Measurements from ENCODE around the gene PPP4R4. TPM values are rescaled to one million over a fixed set of nuclear protein-coding genes. Genes with fewer than 3 reads are reported as not detected.

Gene PPP4R4
- total RNA-seq, 1 experiment from 2014 or later, result 1.1 TPM

DNA sequence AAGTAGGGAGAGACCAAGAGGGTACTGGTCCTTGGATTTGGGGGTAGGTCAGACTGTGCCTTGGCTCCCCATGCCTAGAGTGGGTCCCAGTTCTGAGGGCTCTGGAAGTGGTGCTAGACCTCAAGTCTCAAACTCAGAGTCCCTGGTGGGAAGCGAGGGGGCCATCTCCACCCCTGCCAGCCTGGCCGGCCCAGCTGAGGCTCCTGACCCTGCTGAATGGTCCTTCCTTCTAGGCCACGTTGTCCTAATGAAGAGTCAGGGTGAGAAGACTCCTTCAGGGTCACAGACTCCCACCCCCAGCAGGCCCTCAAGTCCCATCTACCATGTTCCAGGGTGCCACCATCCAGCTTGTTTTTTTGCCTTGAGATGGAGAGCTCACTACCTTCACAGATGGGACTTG is 136.1 kb downstream of the PPP4R4 start:
- intact Hi-C loops (cut with micrococcal nuclease; ENCODE audit: unreplicated experiment), result no loop called here
- no peak for DNase-seq (ENCODE audit: low read depth, low spot score)

DNA sequence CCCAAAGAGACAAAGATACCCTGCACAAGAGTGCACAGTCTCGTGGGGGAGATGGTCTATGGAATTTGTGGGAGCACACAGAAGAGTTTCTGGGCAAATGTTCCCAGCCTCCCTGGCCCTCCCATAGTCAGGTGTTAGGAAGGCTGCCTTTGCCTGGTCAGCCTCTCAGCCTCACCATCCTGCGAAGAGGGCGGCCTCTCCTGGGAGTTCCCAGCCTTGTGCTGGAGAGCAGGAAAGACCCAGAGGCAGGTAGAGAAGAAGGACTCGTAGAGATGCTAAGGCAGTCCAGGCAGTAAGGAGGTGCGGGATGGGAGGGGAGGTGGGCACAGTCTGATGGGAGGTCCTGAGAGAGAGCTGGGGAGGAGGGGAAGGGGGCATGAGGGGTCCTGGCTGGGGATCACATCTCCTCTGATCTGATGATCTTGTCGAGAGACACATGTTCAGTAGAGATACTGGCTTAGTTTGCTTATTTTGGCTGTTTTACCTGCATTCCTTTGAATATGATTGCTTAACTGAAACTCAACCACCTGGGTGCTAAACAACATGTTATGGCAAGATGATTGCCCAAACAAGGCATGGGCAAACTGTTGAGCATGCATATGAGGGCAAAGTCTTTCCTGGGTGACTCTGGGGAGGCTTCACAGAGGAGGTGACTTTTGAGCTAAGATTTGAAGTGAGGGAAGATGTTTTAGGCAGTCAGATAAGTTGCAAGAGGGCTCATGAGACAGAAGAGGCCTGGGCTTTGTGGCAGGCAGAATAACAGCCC is 138.5 kb downstream of the PPP4R4 start:
- in situ Hi-C loops (cut with HindIII; ENCODE audit: low pct_unique_long_range_greater_than_20kb, low sequenced_read_pairs) (no loop called here), intact Hi-C loops (cut with micrococcal nuclease; ENCODE audit: unreplicated experiment) (no loop called here)
- Histone ChIP-seq H3K9me3 (ENCODE audit: control insufficient read depth, insufficient read depth, low read depth, low read length) (no peaks in the 10 kb centered on the region), H3K27me3 (ENCODE audit: control insufficient read depth, insufficient read depth, low read length) (no peaks in the 10 kb centered on the region), H3K4me1 (ENCODE audit: control insufficient read depth, insufficient read depth, low read length) (no peaks in the 10 kb centered on the region), H3K4me3 (ENCODE audit: low read depth in 2 of 2, low read length in 2 of 2) (no peak overlapping the region), H3K36me3 (ENCODE audit: control insufficient read depth, insufficient read depth, low read length) (no peaks in the 10 kb centered on the region), H3K27ac (ENCODE audit: low read length) (no peak overlapping the region)
- TF ChIP-seq SIN3A (IDR thresholded peaks at IDR 0.05; ENCODE audit: borderline replicate concordance, insufficient read depth, low read depth, low read length), result no peak
- TF ChIP-seq, protein P1, sequence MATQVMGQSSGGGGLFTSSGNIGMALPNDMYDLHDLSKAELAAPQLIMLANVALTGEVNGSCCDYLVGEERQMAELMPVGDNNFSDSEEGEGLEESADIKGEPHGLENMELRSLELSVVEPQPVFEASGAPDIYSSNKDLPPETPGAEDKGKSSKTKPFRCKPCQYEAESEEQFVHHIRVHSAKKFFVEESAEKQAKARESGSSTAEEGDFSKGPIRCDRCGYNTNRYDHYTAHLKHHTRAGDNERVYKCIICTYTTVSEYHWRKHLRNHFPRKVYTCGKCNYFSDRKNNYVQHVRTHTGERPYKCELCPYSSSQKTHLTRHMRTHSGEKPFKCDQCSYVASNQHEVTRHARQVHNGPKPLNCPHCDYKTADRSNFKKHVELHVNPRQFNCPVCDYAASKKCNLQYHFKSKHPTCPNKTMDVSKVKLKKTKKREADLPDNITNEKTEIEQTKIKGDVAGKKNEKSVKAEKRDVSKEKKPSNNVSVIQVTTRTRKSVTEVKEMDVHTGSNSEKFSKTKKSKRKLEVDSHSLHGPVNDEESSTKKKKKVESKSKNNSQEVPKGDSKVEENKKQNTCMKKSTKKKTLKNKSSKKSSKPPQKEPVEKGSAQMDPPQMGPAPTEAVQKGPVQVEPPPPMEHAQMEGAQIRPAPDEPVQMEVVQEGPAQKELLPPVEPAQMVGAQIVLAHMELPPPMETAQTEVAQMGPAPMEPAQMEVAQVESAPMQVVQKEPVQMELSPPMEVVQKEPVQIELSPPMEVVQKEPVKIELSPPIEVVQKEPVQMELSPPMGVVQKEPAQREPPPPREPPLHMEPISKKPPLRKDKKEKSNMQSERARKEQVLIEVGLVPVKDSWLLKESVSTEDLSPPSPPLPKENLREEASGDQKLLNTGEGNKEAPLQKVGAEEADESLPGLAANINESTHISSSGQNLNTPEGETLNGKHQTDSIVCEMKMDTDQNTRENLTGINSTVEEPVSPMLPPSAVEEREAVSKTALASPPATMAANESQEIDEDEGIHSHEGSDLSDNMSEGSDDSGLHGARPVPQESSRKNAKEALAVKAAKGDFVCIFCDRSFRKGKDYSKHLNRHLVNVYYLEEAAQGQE (IDR thresholded peaks at IDR 0.05; ENCODE audit: insufficient read depth in 1 of 2, low read depth in 2 of 2, low read length in 1 of 2), result no peak
- TF ChIP-seq TCF7L2 (IDR thresholded peaks at IDR 0.05; ENCODE audit: low read depth, low read length), result no peak
- no peak for TF ChIP-seq CTCF (IDR thresholded peaks at IDR 0.05)
- no peak for TF ChIP-seq POLR2AphosphoS5 (IDR thresholded peaks at IDR 0.05; ENCODE audit: low read depth, low read length)
- BruUV-seq (replicated peaks), result no TSS peak
- CTCF ChIA-PET, result no interaction called here
- ATAC-seq (no peak), DNase-seq (ENCODE audit: low read depth, low spot score) (no peak)
- POLR2A ChIA-PET, result no interaction called here

More for the DNA sequence above, 136.1 kb downstream of the PPP4R4 start:
- in situ Hi-C loops (cut with HindIII; ENCODE audit: low pct_unique_long_range_greater_than_20kb, low sequenced_read_pairs), result no loop called here
- H3K27me3 ChIP-seq (ENCODE audit: control insufficient read depth, insufficient read depth, low read length), result no peaks in the 10 kb centered on the region
- no peaks in the 10 kb centered on the region for H3K36me3 ChIP-seq (ENCODE audit: control insufficient read depth, insufficient read depth, low read length)
- H3K4me3 ChIP-seq (ENCODE audit: low read depth in 2 of 2, low read length in 2 of 2), result no peak overlapping the region
- no peak overlapping the region for H3K27ac ChIP-seq (ENCODE audit: low read length)
- TF ChIP-seq SIN3A (IDR thresholded peaks at IDR 0.05; ENCODE audit: borderline replicate concordance, insufficient read depth, low read depth, low read length), result no peak
- ChIA-PET CTCF (no interaction called here), POLR2A (no interaction called here)
- H3K9me3 ChIP-seq (ENCODE audit: control insufficient read depth, insufficient read depth, low read depth, low read length), result no peaks in the 10 kb centered on the region
- H3K4me1 ChIP-seq (ENCODE audit: control insufficient read depth, insufficient read depth, low read length), result no peaks in the 10 kb centered on the region
- no peak for ATAC-seq
- BruUV-seq (replicated peaks), result no TSS peak

GRCh38 chr14:94313991-94314655 is 140.0 kb downstream of the PPP4R4 start:
- H3K9me3 ChIP-seq (ENCODE audit: control insufficient read depth, insufficient read depth, low read depth, low read length), result no peaks in the 10 kb centered on the region
- no peak for ATAC-seq
- H3K27me3 ChIP-seq (ENCODE audit: control insufficient read depth, insufficient read depth, low read length), result no peaks in the 10 kb centered on the region
- TF ChIP-seq, protein P1 (IDR thresholded peaks at IDR 0.05; ENCODE audit: insufficient read depth in 1 of 2, low read depth in 2 of 2, low read length in 1 of 2), result no peak
- TF ChIP-seq TCF7L2 (IDR thresholded peaks at IDR 0.05; ENCODE audit: low read depth, low read length) (no peak), CTCF (IDR thresholded peaks at IDR 0.05) (no peak), POLR2AphosphoS5 (IDR thresholded peaks at IDR 0.05; ENCODE audit: low read depth, low read length) (no peak), SIN3A (IDR thresholded peaks at IDR 0.05; ENCODE audit: borderline replicate concordance, insufficient read depth, low read depth, low read length) (no peak)
- no peak for DNase-seq (ENCODE audit: low read depth, low spot score)
- H3K4me1 ChIP-seq (ENCODE audit: control insufficient read depth, insufficient read depth, low read length), result no peaks in the 10 kb centered on the region
- H3K4me3 ChIP-seq (ENCODE audit: low read depth in 2 of 2, low read length in 2 of 2), result no peak overlapping the region
- BruUV-seq (replicated peaks), result no TSS peak
- in situ Hi-C loops (cut with HindIII; ENCODE audit: low pct_unique_long_range_greater_than_20kb, low sequenced_read_pairs), result no loop called here
- ChIA-PET CTCF (no interaction called here), POLR2A (interaction anchor here (0.8 kb wide), 1 partner anchor 145 kb away, joined by 3 read pairs; no protein-coding TSS in a partner anchor)
- H3K27ac ChIP-seq (ENCODE audit: low read length), result no peak overlapping the region
- intact Hi-C loops (cut with micrococcal nuclease; ENCODE audit: unreplicated experiment), result no loop called here
- H3K36me3 ChIP-seq (ENCODE audit: control insufficient read depth, insufficient read depth, low read length), result no peaks in the 10 kb centered on the region
